Stimulated activated CD4-positive, alpha-beta T cell treated with anti-CD3 and anti-CD28 coated beads, Interleukin-2, amount 100 ng/mL, for 24 hours (primary cell): ENCODE results near the gene HACD4.
"Not testable (repeated sequence)": the region's sequence is repeated elsewhere in the genome, so short reads cannot be mapped to it uniquely, and the experiment has no call there.

Experiments
- DNase-seq, 2 donors: peaks; one replicate each; pipeline ENCODE4 v3.0.0-alpha.2; 2020

Gene HACD4

GRCh38 chr9:21015995-21016394 is 15.4 kb downstream of the HACD4 start:
- no peak for DNase-seq

- no peak for DNase-seq
These were observed 16.2 kb downstream of the HACD4 start for GRCh38 chr9:21015129-21015815.

GRCh38 chr9:21002040-21002439 is 29.4 kb downstream of the HACD4 start:
- DNase-seq = no peak

- DNase-seq = no peak
These were observed 29.9 kb downstream of the HACD4 start for GRCh38 chr9:21001581-21001980.

- no peak for DNase-seq
These were observed 33.9 kb downstream of the HACD4 start for GRCh38 chr9:20997503-20998076.

- DNase-seq = no peak
These were observed 34.6 kb downstream of the HACD4 start for GRCh38 chr9:20996809-20997208.

GRCh38 chr9:20995616-20996015 is 35.8 kb downstream of the HACD4 start:
- no peak for DNase-seq

- DNase-seq = no peak
These were observed 37.0 kb downstream of the HACD4 start for GRCh38 chr9:20994486-20994885.

- DNase-seq = no peak
These were observed 40.6 kb downstream of the HACD4 start for GRCh38 chr9:20990867-20991266.

- no peak for DNase-seq
These were observed 41.5 kb downstream of the HACD4 start for GRCh38 chr9:20989923-20990341.

- no peak for DNase-seq
These were observed 42.6 kb downstream of the HACD4 start for GRCh38 chr9:20988671-20989315.

GRCh38 chr9:20988061-20988460 is 43.4 kb downstream of the HACD4 start:
- DNase-seq = no peak

- DNase-seq = no peak
These were observed 43.9 kb downstream of the HACD4 start for GRCh38 chr9:20987521-20987920.

- no peak for DNase-seq
These were observed 45.4 kb downstream of the HACD4 start for GRCh38 chr9:20985851-20986600.

- DNase-seq = no peak
These were observed 46.9 kb downstream of the HACD4 start for GRCh38 chr9:20984506-20984905.

- DNase-seq = no peak
These were observed 50.0 kb downstream of the HACD4 start for GRCh38 chr9:20981486-20981885.

- DNase-seq = no peak
These were observed 50.5 kb downstream of the HACD4 start for GRCh38 chr9:20980832-20981455.

GRCh38 chr9:20978249-20978648 is 53.2 kb downstream of the HACD4 start:
- no peak for DNase-seq

GRCh38 chr9:20974191-20974938 is 57.1 kb downstream of the HACD4 start:
- not testable (repeated sequence) for DNase-seq

GRCh38 chr9:20973246-20973947 is 58.0 kb downstream of the HACD4 start:
- DNase-seq = not testable (repeated sequence)

GRCh38 chr9:20972684-20973083 is 58.8 kb downstream of the HACD4 start:
- no peak for DNase-seq
